ENCODE data around the gene TTLL1. TPM values are rescaled to one million over a fixed set of nuclear protein-coding genes. Genes with fewer than 3 reads are reported as not detected.

The TTLL1 gene
- polyA plus RNA-seq, 3 donors = 4.7 to 6.0 (median 5.6) TPM

DNA sequence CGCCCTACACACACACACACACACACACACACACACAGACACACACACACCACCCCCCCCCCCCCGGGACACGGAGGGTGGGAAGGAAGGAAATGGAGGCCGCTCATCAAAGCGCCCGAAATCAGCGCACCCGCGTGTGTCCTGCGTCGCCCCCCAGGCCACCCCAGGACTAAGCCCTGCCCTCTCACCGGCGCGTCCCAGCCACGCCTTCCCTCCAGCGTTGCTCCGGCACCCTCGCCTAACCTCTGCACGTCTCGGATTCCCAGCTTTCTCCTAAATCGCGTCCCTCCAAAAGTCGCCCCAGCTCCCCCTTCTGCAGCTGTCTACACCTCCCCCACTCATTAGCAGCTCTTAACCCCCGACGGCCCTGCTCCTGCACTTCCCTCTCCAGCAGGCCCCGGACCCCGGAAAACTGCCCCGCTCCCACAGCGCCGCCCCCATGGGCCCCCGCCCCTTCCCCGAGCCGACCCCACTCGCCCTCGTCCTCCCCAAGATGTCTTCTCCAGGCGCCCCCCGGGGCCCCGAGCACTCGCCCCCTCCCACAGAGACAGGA is 74.8 kb downstream of the TTLL1 start:
- Histone ChIP-seq H3K27ac (ENCODE audit: low read depth in 1 of 2, low read length in 2 of 2) (peak overlapping the region; percentile 27 to 81), H3K36me3 (replicated peaks in 1 of 2; ENCODE audit: control insufficient read depth in 1 of 2, insufficient read depth in 2 of 2, low read length in 2 of 2) (no peaks in the 10 kb centered on the region), H3K27me3 (ENCODE audit: control insufficient read depth in 2 of 2, insufficient read depth in 2 of 2, low read length in 2 of 2) (no peaks in the 10 kb centered on the region), H3K4me2 (replicated peaks; ENCODE audit: extremely low read depth, low read length, poor library complexity, severe bottlenecking) (peak overlapping the region; percentile 93), H3K9ac (ENCODE audit: insufficient read depth, low read length, poor library complexity, severe bottlenecking) (peak overlapping the region; percentile 80), H3K4me1 (ENCODE audit: control insufficient read depth in 1 of 2, insufficient read depth in 2 of 2, low read length in 2 of 2) (peaks cover 20 to 23% of the 10 kb centered on the region in 2 donors), H3K4me3 (replicated peaks in 1 of 3; ENCODE audit: low read depth in 2 of 3, low read length in 3 of 3) (peak overlapping the region; percentile 79 to 94 (median 88)), H2AFZ (ENCODE audit: insufficient read depth, low read depth, low read length, poor library complexity, severe bottlenecking) (peak overlapping the region; percentile 56), H3K9me3 (replicated peaks in 1 of 2; ENCODE audit: control insufficient read depth in 1 of 2, insufficient read depth in 1 of 2, low read length in 2 of 2) (no peaks in the 10 kb centered on the region), H3K79me2 (ENCODE audit: insufficient read depth, low read length) (peaks cover 53% of the 10 kb centered on the region), H4K20me1 (ENCODE audit: insufficient read depth, low read length) (peaks cover 51% of the 10 kb centered on the region)
- H3K9me3 Mint-ChIP-seq = no peaks in the 10 kb centered on the region
- WGBS (ENCODE audit: insufficient coverage) = 0% methylated on average over 29 of the region's 39 CpGs
- peaks cover 33% of the 10 kb centered on the region for H3K4me1 Mint-ChIP-seq
- peaks cover 0 to 9% (median 1%) of the 10 kb centered on the region in 3 donors for H3K27me3 Mint-ChIP-seq (ENCODE audit: low read depth in 3 of 3)
- H3K27ac Mint-ChIP-seq = peak overlapping the region; percentile 83 to 96 (median 89)
- TF ChIP-seq, protein P1, sequence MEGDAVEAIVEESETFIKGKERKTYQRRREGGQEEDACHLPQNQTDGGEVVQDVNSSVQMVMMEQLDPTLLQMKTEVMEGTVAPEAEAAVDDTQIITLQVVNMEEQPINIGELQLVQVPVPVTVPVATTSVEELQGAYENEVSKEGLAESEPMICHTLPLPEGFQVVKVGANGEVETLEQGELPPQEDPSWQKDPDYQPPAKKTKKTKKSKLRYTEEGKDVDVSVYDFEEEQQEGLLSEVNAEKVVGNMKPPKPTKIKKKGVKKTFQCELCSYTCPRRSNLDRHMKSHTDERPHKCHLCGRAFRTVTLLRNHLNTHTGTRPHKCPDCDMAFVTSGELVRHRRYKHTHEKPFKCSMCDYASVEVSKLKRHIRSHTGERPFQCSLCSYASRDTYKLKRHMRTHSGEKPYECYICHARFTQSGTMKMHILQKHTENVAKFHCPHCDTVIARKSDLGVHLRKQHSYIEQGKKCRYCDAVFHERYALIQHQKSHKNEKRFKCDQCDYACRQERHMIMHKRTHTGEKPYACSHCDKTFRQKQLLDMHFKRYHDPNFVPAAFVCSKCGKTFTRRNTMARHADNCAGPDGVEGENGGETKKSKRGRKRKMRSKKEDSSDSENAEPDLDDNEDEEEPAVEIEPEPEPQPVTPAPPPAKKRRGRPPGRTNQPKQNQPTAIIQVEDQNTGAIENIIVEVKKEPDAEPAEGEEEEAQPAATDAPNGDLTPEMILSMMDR (IDR thresholded peaks at IDR 0.05) = no peak
- no peak for DNase-seq
- intact Hi-C loops (cut with micrococcal nuclease) = loop anchor here in 1 of 2 donors (5.0 to 10.0 kb wide), 2 partner anchors 37 to 140 kb away; partner anchors contain the start of gene TSPO
- peak overlapping the region; percentile 98 to 99 for H3K4me3 Mint-ChIP-seq
- peaks cover 4% of the 10 kb centered on the region in 2 donors for H3K36me3 Mint-ChIP-seq

DNA sequence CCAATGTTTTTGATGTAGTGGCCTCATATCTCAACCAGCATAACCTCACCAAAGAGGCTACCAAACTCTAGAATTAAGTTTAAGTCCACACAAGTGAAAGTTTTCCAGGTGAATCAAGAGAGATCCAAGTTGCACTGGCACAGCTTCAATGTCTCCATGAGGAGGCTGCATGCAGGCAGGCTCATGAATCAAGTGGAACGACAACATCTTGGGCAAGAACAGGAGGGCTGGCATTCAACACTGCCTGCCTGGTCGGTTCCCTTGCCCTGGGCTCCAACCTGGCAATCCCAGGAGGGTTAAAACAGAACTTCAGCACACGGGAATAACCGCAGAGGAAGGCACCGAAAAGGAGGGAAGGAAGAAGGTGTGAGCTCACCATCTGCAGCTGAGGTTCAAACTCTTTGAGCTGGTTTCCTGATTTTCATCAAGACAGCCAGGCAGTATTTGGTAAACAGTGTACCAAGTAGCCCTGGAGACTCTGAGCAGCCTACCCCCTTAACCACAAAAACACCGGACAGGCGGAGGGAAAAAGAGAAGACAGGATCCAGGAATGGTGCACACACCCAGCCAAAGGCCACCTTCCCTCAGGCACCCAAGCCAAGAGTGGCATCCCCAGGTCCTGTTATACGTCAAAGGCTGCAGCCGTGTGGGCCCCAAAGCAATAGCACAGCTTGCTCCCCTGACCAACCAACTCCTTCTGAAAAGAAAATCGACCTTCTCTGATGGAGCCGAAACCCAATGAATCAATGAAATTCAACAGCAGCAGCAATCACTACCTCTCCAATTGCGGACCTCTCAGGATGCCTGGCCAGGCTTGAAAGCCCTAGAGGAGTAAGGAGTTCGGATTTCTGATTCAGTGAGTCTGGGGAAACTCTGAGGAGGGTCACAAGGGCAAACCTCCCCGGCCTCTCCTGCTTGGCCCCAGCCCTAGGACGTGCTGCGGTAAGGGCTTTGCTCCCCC is 75.6 kb downstream of the TTLL1 start:
- Mint-ChIP-seq H3K4me3 (peak overlapping the region; percentile 98 to 99), H3K9me3 (no peaks in the 10 kb centered on the region), H3K4me1 (peaks cover 38% of the 10 kb centered on the region), H3K27ac (peak overlapping the region; percentile 83 to 96 (median 89)), H3K27me3 (ENCODE audit: low read depth in 3 of 3) (peaks cover 0 to 9% (median 1%) of the 10 kb centered on the region in 3 donors), H3K36me3 (peaks cover 4% of the 10 kb centered on the region in 2 donors)
- intact Hi-C loops (cut with micrococcal nuclease) = loop anchor here in 1 of 2 donors (5.0 to 10.0 kb wide), 2 partner anchors 36 to 141 kb away; partner anchors contain the start of gene TSPO
- no peaks in the 10 kb centered on the region for H3K9me3 ChIP-seq (replicated peaks in 1 of 2; ENCODE audit: control insufficient read depth in 1 of 2, insufficient read depth in 1 of 2, low read length in 2 of 2)
- no peaks in the 10 kb centered on the region for H3K27me3 ChIP-seq (ENCODE audit: control insufficient read depth in 2 of 2, insufficient read depth in 2 of 2, low read length in 2 of 2)
- H3K36me3 ChIP-seq (replicated peaks in 1 of 2; ENCODE audit: control insufficient read depth in 1 of 2, insufficient read depth in 2 of 2, low read length in 2 of 2) = no peaks in the 10 kb centered on the region
- TF ChIP-seq, protein P1 (IDR thresholded peaks at IDR 0.05) = no peak
- DNase-seq = peak; percentile 39 to 63 (median 57)
- peak overlapping the region; percentile 93 for H3K4me2 ChIP-seq (replicated peaks; ENCODE audit: extremely low read depth, low read length, poor library complexity, severe bottlenecking)
- H3K4me1 ChIP-seq (ENCODE audit: control insufficient read depth in 1 of 2, insufficient read depth in 2 of 2, low read length in 2 of 2) = peaks cover 20 to 27% of the 10 kb centered on the region in 2 donors
- peaks cover 58% of the 10 kb centered on the region for H4K20me1 ChIP-seq (ENCODE audit: insufficient read depth, low read length)
- H3K9ac ChIP-seq (ENCODE audit: insufficient read depth, low read length, poor library complexity, severe bottlenecking) = peak overlapping the region; percentile 80
- H3K27ac ChIP-seq (ENCODE audit: low read depth in 1 of 2, low read length in 2 of 2) = peak overlapping the region; percentile 27 to 81
- 0% methylated on average over 7 of the region's 16 CpGs for WGBS (ENCODE audit: insufficient coverage)
- H3K79me2 ChIP-seq (ENCODE audit: insufficient read depth, low read length) = peaks cover 61% of the 10 kb centered on the region
- peak overlapping the region; percentile 56 for H2AFZ ChIP-seq (ENCODE audit: insufficient read depth, low read depth, low read length, poor library complexity, severe bottlenecking)
- peak overlapping the region; percentile 79 to 94 (median 88) for H3K4me3 ChIP-seq (replicated peaks in 1 of 3; ENCODE audit: low read depth in 2 of 3, low read length in 3 of 3)

Measured in CD14-positive monocyte (primary cell).